Activated B cell treated with CpG ODN at 0.5 μM for 24 hours (primary cell): ENCODE data around the gene APLP1. TPM values are rescaled to one million over a fixed set of nuclear protein-coding genes. Genes with fewer than 3 reads are reported as not detected.
"Not testable (repeated sequence)": the region's sequence is repeated elsewhere in the genome, so short reads cannot be mapped to it uniquely, and the experiment has no call there.

Experiments
- ATAC-seq: fragments of 200-7000 bp; cut with Tn5 transposase; one replicate; pipeline ENCODE4 v1.10.0; 2021; ENCODE audit warnings: low read depth, mild to moderate bottlenecking, moderate library complexity
- CTCF ChIA-PET: fragments of 350-600 bp; sonication (Branson Sonifier 250); formaldehyde crosslinking; loops from one replicate; lab custom pipeline; 2021; ENCODE audit warnings: antibody characterized with exemption; lab: Charles Lee
- POLR2A ChIA-PET: fragments of 350-600 bp; sonication (Branson Sonifier 250); formaldehyde crosslinking; loops from one replicate; lab custom pipeline; 2021; ENCODE audit warnings: antibody characterized with exemption; lab: Charles Lee
- DNase-seq: peaks from one replicate; pipeline ENCODE4 v3.0.0; 2022
- H3K27ac Mint-ChIP-seq: one replicate; pipeline ENCODE4 v1.8.0; 2020; ENCODE audit warnings: mixed read lengths
- H3K27me3 Mint-ChIP-seq: one replicate; pipeline ENCODE4 v1.8.0; 2021; ENCODE audit warnings: mixed read lengths
- H3K36me3 Mint-ChIP-seq: one replicate; pipeline ENCODE4 v1.8.0; 2021; ENCODE audit warnings: low read depth, mixed read lengths
- H3K4me1 Mint-ChIP-seq: one replicate; pipeline ENCODE4 v1.8.0; 2021; ENCODE audit warnings: mixed read lengths
- H3K4me3 Mint-ChIP-seq: one replicate; pipeline ENCODE4 v1.8.0; 2020; ENCODE audit warnings: mild to moderate bottlenecking, mixed read lengths
- H3K9me3 Mint-ChIP-seq: one replicate; pipeline ENCODE4 v1.8.0; 2020; ENCODE audit warnings: mixed read lengths
- CTCF ChIP-seq: fragments of 200-600 bp; IDR thresholded peaks from one replicate; pipeline ENCODE4 v1.8.0; 2022; ENCODE audit warnings: antibody characterized with exemption, mild to moderate bottlenecking
- intact Hi-C: fragments of 100-400 bp; cut with micrococcal nuclease; formaldehyde crosslinking; loops from one replicate; pipeline ENCODE4 v1.15.1; 2024
- total RNA-seq: library from RNA; stranded (reverse); gene quantifications from 2 replicates; pipeline ENCODE4 v1.2.3, GENCODE V29; 2022

The APLP1 gene
- total RNA-seq, 1 donor from 2014 or later: not detected

- H3K36me3 Mint-ChIP-seq: no peaks in the 10 kb centered on the region
- H3K4me3 Mint-ChIP-seq: no peak overlapping the region
- H3K27ac Mint-ChIP-seq: no peak overlapping the region
- H3K4me1 Mint-ChIP-seq: no peaks in the 10 kb centered on the region
- ChIA-PET CTCF (no interaction called here), POLR2A (interaction anchor here (0.7 kb wide), 1 partner anchor 321 kb away, joined by 5 read pairs; no protein-coding TSS in a partner anchor)
- no peak for DNase-seq
- intact Hi-C loops: no loop called here
- no peak for TF ChIP-seq CTCF
- H3K27me3 Mint-ChIP-seq: peaks cover 23% of the 10 kb centered on the region
- H3K9me3 Mint-ChIP-seq: no peaks in the 10 kb centered on the region
- no peak for ATAC-seq
Observed at GRCh38 chr19:35832054-35832453, 36.3 kb upstream of the APLP1 start.

- no peak for DNase-seq
- no peak for ATAC-seq
- ChIA-PET POLR2A (no interaction called here), CTCF (no interaction called here)
- no peaks in the 10 kb centered on the region for H3K4me1 Mint-ChIP-seq
- TF ChIP-seq CTCF: no peak
- no peak overlapping the region for H3K4me3 Mint-ChIP-seq
- no peak overlapping the region for H3K27ac Mint-ChIP-seq
- H3K27me3 Mint-ChIP-seq: peaks cover 20% of the 10 kb centered on the region
- no peaks in the 10 kb centered on the region for H3K36me3 Mint-ChIP-seq
- intact Hi-C loops: no loop called here
- peaks cover 2% of the 10 kb centered on the region for H3K9me3 Mint-ChIP-seq
Observed at GRCh38 chr19:35833972-35834371, 34.4 kb upstream of the APLP1 start.

GRCh38 chr19:35836096-35836495 lies 32.3 kb upstream of the APLP1 start:
- H3K4me1 Mint-ChIP-seq, CTCF ChIA-PET, H3K27ac Mint-ChIP-seq, H3K36me3 Mint-ChIP-seq, DNase-seq, POLR2A ChIA-PET, H3K4me3 Mint-ChIP-seq, ATAC-seq, intact Hi-C loops, H3K9me3 Mint-ChIP-seq: not testable (repeated sequence)
- peaks cover 15% of the 10 kb centered on the region for H3K27me3 Mint-ChIP-seq

- Mint-ChIP-seq H3K27ac (no peak overlapping the region), H3K36me3 (no peaks in the 10 kb centered on the region), H3K27me3 (peaks cover 47% of the 10 kb centered on the region), H3K4me1 (peaks cover 16% of the 10 kb centered on the region), H3K9me3 (peaks cover 3% of the 10 kb centered on the region), H3K4me3 (no peak overlapping the region)
- TF ChIP-seq CTCF: no peak
- DNase-seq (no peak), ATAC-seq (no peak)
- ChIA-PET POLR2A (no interaction called here), CTCF (no interaction called here)
- intact Hi-C loops: no loop called here
Observed at GRCh38 chr19:35841961-35842595, 26.3 kb upstream of the APLP1 start.

- no peak for TF ChIP-seq CTCF
- Mint-ChIP-seq H3K27ac (no peak overlapping the region), H3K4me3 (no peak overlapping the region), H3K27me3 (peaks cover 45% of the 10 kb centered on the region), H3K36me3 (no peaks in the 10 kb centered on the region), H3K9me3 (peaks cover 3% of the 10 kb centered on the region), H3K4me1 (peaks cover 16% of the 10 kb centered on the region)
- POLR2A ChIA-PET: no interaction called here
- ATAC-seq (no peak), DNase-seq (no peak)
- CTCF ChIA-PET: no interaction called here
- intact Hi-C loops: no loop called here
Observed at GRCh38 chr19:35842666-35843272, 25.6 kb upstream of the APLP1 start.
